ENCODE measurements around the gene LHX6.

DNA sequence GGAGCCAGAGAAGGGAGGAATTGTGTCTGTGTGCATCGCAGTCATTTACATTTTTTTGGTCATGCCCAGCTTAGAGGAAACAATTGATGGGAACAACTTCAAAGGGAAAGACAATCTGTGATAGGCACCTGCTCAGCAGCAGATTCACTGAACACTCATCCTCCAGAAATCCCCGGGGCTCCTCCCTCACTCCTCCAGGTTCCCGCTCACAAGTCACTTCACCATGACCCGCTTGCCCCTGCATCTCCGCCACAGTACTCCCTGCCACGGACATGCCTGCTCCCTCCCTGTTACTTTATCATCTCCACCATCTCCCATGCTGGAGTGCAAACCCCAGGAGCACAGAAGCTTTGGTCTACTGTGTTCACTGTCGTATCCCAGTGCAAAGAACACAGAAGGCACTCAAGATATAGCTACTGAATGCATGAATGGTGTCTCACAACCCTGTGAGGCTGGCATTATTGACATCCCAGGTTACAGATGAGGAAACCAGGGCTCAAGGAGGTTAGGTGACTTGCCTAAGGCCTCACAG, 16.2 kb downstream of the LHX6 start:
- TF ChIP-seq, protein P1, sequence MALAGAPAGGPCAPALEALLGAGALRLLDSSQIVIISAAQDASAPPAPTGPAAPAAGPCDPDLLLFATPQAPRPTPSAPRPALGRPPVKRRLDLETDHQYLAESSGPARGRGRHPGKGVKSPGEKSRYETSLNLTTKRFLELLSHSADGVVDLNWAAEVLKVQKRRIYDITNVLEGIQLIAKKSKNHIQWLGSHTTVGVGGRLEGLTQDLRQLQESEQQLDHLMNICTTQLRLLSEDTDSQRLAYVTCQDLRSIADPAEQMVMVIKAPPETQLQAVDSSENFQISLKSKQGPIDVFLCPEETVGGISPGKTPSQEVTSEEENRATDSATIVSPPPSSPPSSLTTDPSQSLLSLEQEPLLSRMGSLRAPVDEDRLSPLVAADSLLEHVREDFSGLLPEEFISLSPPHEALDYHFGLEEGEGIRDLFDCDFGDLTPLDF (CRISPR knock-in tag; IDR thresholded peaks at IDR 0.05), result no peak
- TF ChIP-seq, protein P2, sequence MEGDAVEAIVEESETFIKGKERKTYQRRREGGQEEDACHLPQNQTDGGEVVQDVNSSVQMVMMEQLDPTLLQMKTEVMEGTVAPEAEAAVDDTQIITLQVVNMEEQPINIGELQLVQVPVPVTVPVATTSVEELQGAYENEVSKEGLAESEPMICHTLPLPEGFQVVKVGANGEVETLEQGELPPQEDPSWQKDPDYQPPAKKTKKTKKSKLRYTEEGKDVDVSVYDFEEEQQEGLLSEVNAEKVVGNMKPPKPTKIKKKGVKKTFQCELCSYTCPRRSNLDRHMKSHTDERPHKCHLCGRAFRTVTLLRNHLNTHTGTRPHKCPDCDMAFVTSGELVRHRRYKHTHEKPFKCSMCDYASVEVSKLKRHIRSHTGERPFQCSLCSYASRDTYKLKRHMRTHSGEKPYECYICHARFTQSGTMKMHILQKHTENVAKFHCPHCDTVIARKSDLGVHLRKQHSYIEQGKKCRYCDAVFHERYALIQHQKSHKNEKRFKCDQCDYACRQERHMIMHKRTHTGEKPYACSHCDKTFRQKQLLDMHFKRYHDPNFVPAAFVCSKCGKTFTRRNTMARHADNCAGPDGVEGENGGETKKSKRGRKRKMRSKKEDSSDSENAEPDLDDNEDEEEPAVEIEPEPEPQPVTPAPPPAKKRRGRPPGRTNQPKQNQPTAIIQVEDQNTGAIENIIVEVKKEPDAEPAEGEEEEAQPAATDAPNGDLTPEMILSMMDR (IDR thresholded peaks at IDR 0.05), result no peak

Measured in WTC11 (cell line).